H9 (cell line): ENCODE results near the gene DGKB. TPM values are rescaled to one million over a fixed set of nuclear protein-coding genes. Genes with fewer than 3 reads are reported as not detected.

Experiments
- DNase-seq: peaks from one replicate; pipeline ENCODE4 v3.0.0-alpha.2; 2017
- H2AFZ ChIP-seq: one replicate; pipeline ENCODE4 v1.6.1; 2013; ENCODE audit warnings: mild to moderate bottlenecking, low read length, control low read depth, moderate library complexity
- H2AK5ac ChIP-seq: 2 replicates; pipeline ENCODE4 v1.6.1; 2013; ENCODE audit warnings: low read length, control low read depth, mixed read lengths; ENCODE audit not compliant: insufficient read length
- H2BK120ac ChIP-seq: one replicate; pipeline ENCODE4 v1.6.1; 2013; ENCODE audit warnings: low read depth, mild to moderate bottlenecking, low read length, control low read depth, inconsistent platforms; ENCODE audit not compliant: poor library complexity, severe bottlenecking
- H2BK12ac ChIP-seq: 2 replicates; pipeline ENCODE4 v1.6.1; 2013; ENCODE audit warnings: low read length, control low read depth, mixed read lengths, low read depth; ENCODE audit not compliant: insufficient read length
- H2BK15ac ChIP-seq: 2 replicates; pipeline ENCODE4 v1.6.1; 2013; ENCODE audit warnings: low read depth, low read length, control low read depth
- H2BK20ac ChIP-seq: one replicate; pipeline ENCODE4 v1.6.1; 2013; ENCODE audit warnings: low read depth, mild to moderate bottlenecking, low read length, control low read depth, inconsistent platforms; ENCODE audit not compliant: poor library complexity, severe bottlenecking
- H2BK5ac ChIP-seq: 2 replicates; pipeline ENCODE4 v1.6.1; 2013; ENCODE audit warnings: low read length, control low read depth, mixed read lengths; ENCODE audit not compliant: insufficient read length
- H3K14ac ChIP-seq: 2 replicates; pipeline ENCODE4 v1.6.1; 2013; ENCODE audit warnings: low read length, control low read depth; ENCODE audit not compliant: insufficient read depth
- H3K18ac ChIP-seq: 2 replicates; pipeline ENCODE4 v1.6.1; 2013; ENCODE audit warnings: low read depth, mild to moderate bottlenecking, mixed read lengths, low read length, control low read depth; ENCODE audit not compliant: insufficient read length
- H3K23ac ChIP-seq: 2 replicates; pipeline ENCODE4 v1.6.1; 2013; ENCODE audit warnings: low read length, control low read depth, mixed read lengths, low read depth; ENCODE audit not compliant: insufficient read length
- H3K23me2 ChIP-seq: 2 replicates; pipeline ENCODE4 v1.6.1; 2013; ENCODE audit warnings: low read depth, mild to moderate bottlenecking, mixed read lengths, low read length, control low read depth; ENCODE audit not compliant: insufficient read length, poor library complexity, severe bottlenecking
- H3K27ac ChIP-seq: 2 replicates; pipeline ENCODE4 v1.5.1; 2013; ENCODE audit warnings: low read length, control low read depth, mixed read lengths, low read depth; ENCODE audit not compliant: insufficient read length
- H3K27me3 ChIP-seq: 2 replicates; pipeline ENCODE4 v1.6.1; 2013; ENCODE audit warnings: low read length, control low read depth, inconsistent platforms; ENCODE audit not compliant: insufficient read depth
- H3K4ac ChIP-seq: 2 replicates; pipeline ENCODE4 v1.6.1; 2013; ENCODE audit warnings: low read depth, mild to moderate bottlenecking, control low read depth, inconsistent platforms, low read length, moderate library complexity
- H3K4me1 ChIP-seq: 2 replicates; pipeline ENCODE4 v1.6.1; 2013; ENCODE audit warnings: low read length, control low read depth, inconsistent platforms; ENCODE audit not compliant: insufficient read depth
- H3K4me2 ChIP-seq: 2 replicates; pipeline ENCODE4 v1.6.1; 2013; ENCODE audit warnings: low read length, control low read depth, mixed read lengths; ENCODE audit not compliant: insufficient read length, insufficient read depth
- H3K56ac ChIP-seq: 2 replicates; pipeline ENCODE4 v1.6.1; 2013; ENCODE audit warnings: low read depth, mild to moderate bottlenecking, mixed read lengths, low read length, control low read depth; ENCODE audit not compliant: insufficient read length
- H3K79me1 ChIP-seq: 2 replicates; pipeline ENCODE4 v1.6.1; 2013; ENCODE audit warnings: low read depth, mild to moderate bottlenecking, moderate library complexity, low read length, control low read depth, inconsistent platforms; ENCODE audit not compliant: insufficient read depth, poor library complexity, severe bottlenecking
- H3K79me2 ChIP-seq: 2 replicates; pipeline ENCODE4 v1.6.1; 2013; ENCODE audit warnings: low read length, control low read depth, inconsistent platforms; ENCODE audit not compliant: insufficient read depth
- H3K9ac ChIP-seq: 2 replicates; pipeline ENCODE4 v1.6.1; 2013; ENCODE audit warnings: low read length, control low read depth, mixed read lengths; ENCODE audit not compliant: insufficient read length; ENCODE audit errors: extremely low read depth
- H3K9me3 ChIP-seq: one replicate; pipeline ENCODE4 v1.6.1; 2013; ENCODE audit warnings: low read depth, low read length, inconsistent platforms; ENCODE audit not compliant: control insufficient read depth
- H3T11ph ChIP-seq: one replicate; pipeline ENCODE4 v1.6.1; 2013; ENCODE audit warnings: mild to moderate bottlenecking, low read length, control low read depth, inconsistent platforms
- H4K20me1 ChIP-seq: one replicate; pipeline ENCODE4 v1.6.1; 2013; ENCODE audit not compliant: control insufficient read depth, insufficient read length, insufficient read depth
- H4K5ac ChIP-seq: 2 replicates; pipeline ENCODE4 v1.6.1; 2013; ENCODE audit warnings: low read depth, mild to moderate bottlenecking, mixed read lengths, low read length, control low read depth; ENCODE audit not compliant: insufficient read length
- H4K8ac ChIP-seq: replicated peaks from 2 replicates; pipeline ENCODE4 v1.6.1; 2013; ENCODE audit warnings: low read length, control low read depth, mixed read lengths, low read depth; ENCODE audit not compliant: insufficient read length
- H4K91ac ChIP-seq: 2 replicates; pipeline ENCODE4 v1.6.1; 2013; ENCODE audit warnings: low read depth, mild to moderate bottlenecking, moderate library complexity, mixed read lengths, low read length, control low read depth; ENCODE audit not compliant: insufficient read length
- H3K27ac Mint-ChIP-seq, 3 experiments: 2 replicates in 2 of 3; 3 replicates in 1 of 3; pipeline ENCODE4 v1.8.0; 2020 to 2021; ENCODE audit warnings: mixed read lengths in 3 of 3, mild to moderate bottlenecking in 1 of 3, moderate library complexity in 1 of 3
- H3K27me3 Mint-ChIP-seq: 2 replicates; pipeline ENCODE4 v1.8.0; 2021; ENCODE audit warnings: low read depth, mild to moderate bottlenecking, moderate library complexity, mixed read lengths
- H3K36me3 Mint-ChIP-seq, 3 experiments: 2 replicates in 2 of 3; 3 replicates in 1 of 3; pipeline ENCODE4 v1.8.0; 2020 to 2021; ENCODE audit warnings: low read depth in 3 of 3, mixed read lengths in 3 of 3; ENCODE audit not compliant: insufficient read depth in 1 of 3
- H3K4me1 Mint-ChIP-seq, 2 experiments: 2 replicates each; pipeline ENCODE4 v1.8.0; 2020; ENCODE audit warnings: mixed read lengths in 2 of 2
- H3K4me3 Mint-ChIP-seq, 2 experiments: 2 replicates in 1 of 2; 3 replicates in 1 of 2; pipeline ENCODE4 v1.8.0; 2020 to 2021; ENCODE audit warnings: mild to moderate bottlenecking in 2 of 2, mixed read lengths in 2 of 2, moderate library complexity in 1 of 2
- H3K9me3 Mint-ChIP-seq, 2 experiments: 2 replicates in 1 of 2; 3 replicates in 1 of 2; pipeline ENCODE4 v1.8.0; 2020; ENCODE audit warnings: mild to moderate bottlenecking in 2 of 2, mixed read lengths in 2 of 2, moderate library complexity in 1 of 2
- CTCF ChIP-seq: fragments of 200-600 bp; sonication (generic); conservative IDR thresholded peaks from 3 replicates; pipeline ENCODE4 v1.8.0; 2021; ENCODE audit warnings: antibody characterized with exemption, mild to moderate bottlenecking
- WGBS: extraction: QIAGEN DNeasy Blood & Tissue Kit; methylation state at CpG from one replicate; pipeline ENCODE4 v1.1.7; 2013; ENCODE audit warnings: missing lambda C conversion rate, low lambda C conversion rate, mixed read lengths; ENCODE audit not compliant: insufficient read length; ENCODE audit errors: extremely low coverage; 5-methylcytosine and 5-hydroxymethylcytosine counted together
- total RNA-seq: library from RNA; stranded (reverse); gene quantifications from 2 replicates; pipeline ENCODE4 v1.2.1, GENCODE V29; 2021

DGKB gene
- total RNA-seq, 1 experiment from 2014 or later: 0.26 TPM

DNA sequence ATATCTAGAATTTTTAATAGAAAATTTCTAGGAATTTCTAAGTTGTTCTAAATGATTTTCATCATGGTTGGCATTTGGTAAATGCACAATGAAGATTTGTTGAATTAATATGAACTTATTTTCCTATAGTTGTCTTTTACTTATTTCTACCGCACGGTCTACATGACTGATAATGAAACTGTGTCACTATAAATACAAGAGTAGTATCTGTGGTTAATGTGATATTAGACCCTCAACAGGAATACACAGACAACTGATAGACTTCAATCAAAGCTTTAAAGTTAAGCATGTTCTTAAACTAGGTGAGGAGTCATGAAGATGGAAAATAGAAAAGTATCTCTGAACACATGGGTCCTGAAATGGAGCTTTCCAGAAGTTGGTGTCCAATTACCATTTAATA is 615.2 kb downstream of the DGKB start:
- Histone ChIP-seq H4K91ac (no peak overlapping the region), H2AK5ac (no peak overlapping the region), H3T11ph (no peak overlapping the region), H3K4me1 (no peaks in the 10 kb centered on the region; the same call in 1 of the 2 replicates), H2BK20ac (no peak overlapping the region), H2BK120ac (no peak overlapping the region), H4K8ac (no peak overlapping the region), H3K23me2 (no peaks in the 10 kb centered on the region), H3K9me3 (no peaks in the 10 kb centered on the region), H3K23ac (no peak overlapping the region), H3K56ac (no peak overlapping the region), H2BK12ac (no peak overlapping the region), H4K5ac (no peak overlapping the region), H3K27ac (no peak overlapping the region), H3K79me2 (no peaks in the 10 kb centered on the region), H4K20me1 (no peaks in the 10 kb centered on the region), H3K14ac (no peak overlapping the region), H3K27me3 (no peaks in the 10 kb centered on the region), H3K4me2 (no peak overlapping the region), H3K18ac (no peak overlapping the region), H3K79me1 (no peaks in the 10 kb centered on the region), H2AFZ (no peak overlapping the region), H3K9ac (no peak overlapping the region), H3K4ac (no peak overlapping the region), H2BK15ac (no peak overlapping the region), H2BK5ac (no peak overlapping the region)
- no peaks in the 10 kb centered on the region; a peak in 1 of 5 replicates for H3K9me3 Mint-ChIP-seq
- H3K4me1 Mint-ChIP-seq: peaks cover 3 to 4% of the 10 kb centered on the region in 2 experiments
- no peaks in the 10 kb centered on the region; a peak in 1 of 7 replicates for H3K36me3 Mint-ChIP-seq
- no peaks in the 10 kb centered on the region for H3K27me3 Mint-ChIP-seq
- no peak overlapping the region for H3K4me3 Mint-ChIP-seq
- WGBS: no CpG with 5 or more reads among the region's 2 CpGs
- H3K27ac Mint-ChIP-seq: no peak overlapping the region
- TF ChIP-seq CTCF: no peak
- no peak for DNase-seq
